DMS 273 (cell line): ENCODE data around the gene TLE4.

Experiments
- DNase-seq: peaks from one replicate; lab custom pipeline; 2025; ENCODE audit not compliant: unreplicated experiment; lab: John Stamatoyannopoulos, UW

TLE4 gene

GRCh38 chr9:79684711-79685575 lies 113.2 kb downstream of the TLE4 start:
- DNase-seq = peak; percentile 71

- peak; percentile 25 for DNase-seq
Measured at GRCh38 chr9:79685577-79685976, 113.8 kb downstream of the TLE4 start.

DNA sequence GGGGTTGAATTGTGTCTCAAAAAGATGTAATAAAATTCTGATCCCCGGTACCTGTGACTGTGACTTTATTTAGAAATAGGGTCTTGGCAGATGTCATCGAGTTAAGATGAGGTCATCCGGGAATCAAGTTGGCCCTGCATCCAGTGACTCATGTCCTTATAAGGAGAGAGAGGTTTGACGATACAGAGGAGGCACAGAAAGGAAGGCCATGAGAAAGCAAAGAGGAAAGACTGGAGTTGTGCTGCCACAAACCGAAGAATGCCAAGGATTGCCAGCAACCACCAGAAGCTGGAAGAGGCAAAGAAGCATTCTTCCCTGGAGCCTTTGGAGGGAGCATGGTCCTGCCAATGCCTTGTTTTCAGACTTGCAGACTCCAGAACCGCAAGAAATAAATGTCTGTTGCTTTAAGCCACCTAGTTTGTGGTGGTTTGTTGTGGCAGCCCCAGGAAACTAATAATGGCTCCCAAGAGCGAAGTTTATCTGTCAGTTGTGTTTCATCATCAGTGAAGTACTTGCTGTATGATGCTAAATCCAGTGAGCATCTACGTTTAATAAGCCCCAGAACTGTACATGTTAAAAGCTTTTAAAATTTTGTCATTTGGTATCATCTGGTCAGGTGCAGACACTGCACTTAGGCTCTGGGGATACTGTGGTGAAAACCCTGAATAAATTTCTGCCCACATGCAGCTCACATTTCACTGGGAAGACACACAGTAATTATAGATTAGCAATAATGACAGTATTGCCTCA lies 114.8 kb downstream of the TLE4 start:
- DNase-seq = peak; percentile 87

GRCh38 chr9:79687131-79687447 lies 115.3 kb downstream of the TLE4 start:
- no peak for DNase-seq

DNA sequence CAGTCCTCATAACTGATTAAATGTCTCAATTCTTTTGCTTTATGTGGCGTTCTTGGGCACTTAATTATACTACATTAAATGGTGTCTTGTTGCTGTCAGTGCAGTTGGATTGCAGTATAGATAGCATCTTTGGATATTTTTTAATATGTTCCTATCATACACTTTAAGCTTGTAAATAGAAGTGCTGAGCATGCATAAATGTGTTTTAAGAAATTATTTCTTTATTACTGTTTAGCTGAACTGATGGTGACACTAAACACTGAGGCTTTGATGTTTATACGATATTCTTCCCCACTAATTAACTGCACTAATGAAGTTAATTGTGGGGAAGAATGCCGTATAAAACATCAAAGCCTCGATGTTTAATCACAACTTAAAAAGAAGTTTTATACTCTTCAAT lies 116.6 kb downstream of the TLE4 start:
- DNase-seq = no peak

DNA sequence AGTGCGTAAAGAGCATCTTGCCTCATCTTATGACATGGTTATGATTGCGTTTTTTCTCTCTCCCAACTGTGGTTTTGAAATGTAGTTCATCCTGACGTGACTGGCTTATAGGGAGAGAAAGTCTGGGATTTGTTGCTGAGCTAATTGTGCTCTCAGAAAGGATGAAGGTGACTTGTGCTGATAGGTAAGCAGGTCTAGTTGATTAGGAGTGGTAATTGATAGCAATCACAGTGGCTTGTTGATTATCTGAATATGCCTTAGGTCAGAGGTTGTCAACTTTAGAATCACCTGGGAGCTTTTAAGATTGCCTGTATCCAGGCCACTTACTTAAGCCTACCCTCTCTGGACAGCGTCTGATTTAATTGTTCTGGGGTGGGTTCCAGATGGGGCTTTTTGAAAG lies 117.8 kb downstream of the TLE4 start:
- DNase-seq = no peak

GRCh38 chr9:79691496-79691895 lies 119.7 kb downstream of the TLE4 start:
- no peak for DNase-seq

- no peak for DNase-seq
Measured at GRCh38 chr9:79692857-79693571, 121.2 kb downstream of the TLE4 start.

- DNase-seq = no peak
Measured at GRCh38 chr9:79693750-79694149, 122.0 kb downstream of the TLE4 start.

DNA sequence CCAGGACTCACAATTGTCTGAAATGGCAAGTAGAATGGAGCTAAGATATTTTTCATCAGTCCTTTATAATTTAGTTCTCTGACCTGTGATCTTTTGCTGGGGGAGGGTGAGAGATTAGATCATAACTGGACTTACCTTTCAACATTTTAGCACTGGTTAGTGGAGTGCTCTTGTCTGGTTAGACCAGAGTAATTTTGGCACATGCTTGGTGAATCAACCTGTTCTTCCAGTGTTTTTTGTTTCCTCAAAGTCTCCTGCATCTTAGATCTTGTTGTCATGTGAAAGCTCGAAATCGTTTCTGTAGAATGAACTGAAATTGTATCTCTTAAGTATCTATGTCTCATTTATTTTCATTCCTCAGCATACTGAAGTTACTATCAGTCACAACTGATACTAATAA lies 122.4 kb downstream of the TLE4 start:
- DNase-seq = no peak

DNA sequence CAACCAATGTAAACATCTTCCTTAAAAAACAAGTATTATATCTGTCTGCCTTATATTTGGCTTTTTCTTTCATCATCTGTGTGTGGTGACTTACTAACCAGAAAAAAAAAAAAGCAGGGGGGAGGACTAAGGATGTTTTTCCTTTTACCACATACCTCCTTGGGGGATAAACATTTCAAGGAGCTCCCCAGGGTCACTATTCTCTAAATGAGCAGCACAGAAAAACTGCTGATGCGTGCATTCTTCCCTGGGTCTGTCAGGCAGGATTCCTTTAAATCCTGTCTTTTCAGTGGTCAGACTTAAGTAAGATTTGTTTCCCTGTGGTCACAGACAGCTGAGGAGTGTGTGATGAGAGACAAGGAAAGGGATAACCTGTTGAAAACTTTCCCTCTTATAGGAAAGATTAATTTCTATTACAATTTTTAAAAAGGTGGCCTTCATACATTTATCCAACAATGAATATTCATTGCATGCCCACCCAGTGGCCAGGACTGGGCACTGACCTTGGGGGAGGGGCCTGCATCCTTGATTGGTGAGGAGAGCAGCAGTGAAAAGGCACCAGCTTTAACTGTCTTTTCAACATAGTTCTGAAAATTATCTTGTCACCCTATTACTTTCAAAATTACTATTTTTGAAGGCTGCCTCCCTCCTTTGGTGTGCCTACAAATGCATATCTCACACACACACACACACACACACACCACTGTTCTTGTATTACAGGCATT lies 123.1 kb downstream of the TLE4 start:
- no peak for DNase-seq

- no peak for DNase-seq
Measured at GRCh38 chr9:79695531-79696175, 123.9 kb downstream of the TLE4 start.

DNA sequence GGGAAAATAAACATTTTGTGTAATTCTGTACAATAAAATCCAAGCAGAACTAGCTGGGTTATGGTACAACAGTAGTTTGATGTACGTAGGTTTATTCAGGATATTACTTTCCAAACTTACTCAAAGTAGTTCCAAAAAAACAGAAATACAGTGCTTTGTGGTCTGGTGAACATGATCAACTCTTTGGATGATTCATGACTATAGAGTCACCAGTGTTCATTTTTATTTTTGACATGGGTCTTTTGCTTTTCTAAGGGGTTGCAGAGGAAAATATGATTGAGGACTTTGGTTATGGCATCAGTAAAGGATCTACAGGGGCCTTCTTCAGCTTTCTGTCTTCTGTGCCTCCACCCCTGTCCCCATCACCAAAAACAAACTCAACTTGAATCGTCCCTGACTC lies 127.2 kb downstream of the TLE4 start:
- DNase-seq = no peak

DNA sequence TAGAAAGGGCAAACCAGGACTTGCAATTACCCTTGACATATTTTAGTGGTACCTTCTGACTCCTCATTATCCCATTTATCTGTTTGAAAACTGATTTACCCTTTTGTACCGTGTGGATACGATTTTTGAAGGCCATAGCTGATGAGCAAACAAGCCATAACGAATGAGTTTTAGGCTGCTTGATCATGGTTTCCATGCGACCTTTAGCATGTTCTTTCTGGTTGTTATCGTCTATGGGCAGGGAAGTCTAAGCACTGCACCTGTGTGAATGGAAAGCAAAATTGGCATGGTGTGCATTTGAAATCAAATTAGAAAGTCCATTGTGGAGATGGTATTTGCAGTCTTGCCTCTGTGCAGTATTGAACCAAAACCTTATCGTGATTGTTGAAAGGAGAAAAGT lies 127.7 kb downstream of the TLE4 start:
- no peak for DNase-seq

- peak; percentile 5 for DNase-seq
Measured at GRCh38 chr9:79700607-79701360, 129.0 kb downstream of the TLE4 start.

GRCh38 chr9:79701651-79702050 lies 129.9 kb downstream of the TLE4 start:
- DNase-seq = no peak

DNA sequence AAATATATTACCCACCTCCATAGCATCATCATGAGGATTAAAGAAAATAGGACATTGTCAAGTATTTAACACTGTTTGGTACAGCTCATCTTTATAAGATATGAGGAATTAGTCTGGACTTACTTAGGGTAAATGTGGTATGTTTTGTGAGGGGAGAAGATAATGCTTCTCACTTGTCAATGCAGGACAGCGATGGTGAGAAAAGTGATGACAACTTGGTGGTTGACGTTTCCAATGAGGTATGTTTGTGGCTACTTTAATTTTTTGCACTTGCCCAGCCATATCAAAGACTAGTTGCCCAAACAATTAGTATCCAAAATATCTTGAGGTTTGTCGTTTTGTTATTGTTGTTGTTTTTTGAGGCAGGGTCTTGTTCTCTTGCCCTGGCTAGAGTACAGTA lies 133.9 kb downstream of the TLE4 start:
- no peak for DNase-seq

DNA sequence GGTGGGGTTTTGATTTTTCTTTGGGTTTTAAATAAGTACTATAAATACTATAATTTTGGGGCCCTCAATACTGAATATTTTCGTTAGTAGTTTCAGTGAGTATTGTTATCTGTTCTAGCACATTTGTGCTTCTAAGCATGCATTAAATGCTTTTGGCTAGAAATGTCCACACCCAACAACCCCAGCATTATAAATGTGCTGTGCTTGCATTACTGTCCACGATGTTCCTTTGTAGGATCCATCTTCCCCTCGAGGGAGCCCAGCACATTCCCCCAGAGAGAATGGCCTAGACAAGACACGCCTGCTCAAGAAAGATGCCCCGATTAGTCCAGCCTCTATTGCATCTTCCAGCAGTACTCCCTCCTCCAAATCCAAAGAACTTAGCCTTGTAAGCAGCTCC lies 134.7 kb downstream of the TLE4 start:
- no peak for DNase-seq

GRCh38 chr9:79707589-79707988 lies 135.8 kb downstream of the TLE4 start:
- DNase-seq = no peak

DNA sequence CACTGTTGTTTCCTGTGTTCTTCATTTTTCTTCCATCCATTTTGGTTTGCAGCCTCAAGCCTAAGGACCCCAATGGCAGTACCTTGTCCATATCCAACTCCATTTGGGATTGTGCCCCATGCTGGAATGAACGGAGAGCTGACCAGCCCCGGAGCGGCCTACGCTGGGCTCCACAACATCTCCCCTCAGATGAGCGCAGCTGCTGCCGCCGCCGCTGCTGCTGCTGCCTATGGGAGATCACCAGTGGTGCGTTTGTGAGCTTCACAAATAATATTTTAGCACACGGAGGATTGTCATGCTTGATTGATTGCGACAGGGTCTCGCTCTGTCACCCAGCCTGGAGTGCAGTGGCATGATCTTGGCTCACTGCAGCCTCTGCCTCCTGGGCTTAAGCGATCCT lies 136.8 kb downstream of the TLE4 start:
- DNase-seq = no peak
